Uterus (tissue), 4 donors: ENCODE data around the gene GATAD2B. TPM values are rescaled to one million over a fixed set of nuclear protein-coding genes. Genes with fewer than 3 reads are reported as not detected.

Experiments used
- DNase-seq, 2 donors: peaks; one replicate each; pipeline ENCODE4 v3.0.0-alpha.2; 2019 to 2020
- H3K27ac ChIP-seq, 2 donors: fragments of 200-600 bp; sonication (generic); 1 replicate in 1 of 2; 2 replicates in 1 of 2; pipeline ENCODE4 v1.5.1; 2016 to 2018
- H3K27me3 ChIP-seq, 2 donors: fragments of 200-600 bp; sonication (generic); one replicate each; pipeline ENCODE4 v1.5.1; 2018 to 2019; ENCODE audit warnings: control low read depth in 1 of 2
- H3K36me3 ChIP-seq, 2 donors: fragments of 200-600 bp; sonication (generic); one replicate each; pipeline ENCODE4 v1.5.1; 2019; ENCODE audit warnings: control low read depth in 1 of 2
- H3K4me1 ChIP-seq, 2 donors: fragments of 200-600 bp; sonication (generic); one replicate each; pipeline ENCODE4 v1.5.1; 2018 to 2019; ENCODE audit warnings: control low read depth in 1 of 2
- H3K4me3 ChIP-seq, 2 donors: fragments of 200-600 bp; sonication (generic); 1 replicate in 1 of 2; 2 replicates in 1 of 2; pipeline ENCODE4 v1.5.1; 2018 to 2019; ENCODE audit warnings: mild to moderate bottlenecking in 1 of 2
- H3K9me3 ChIP-seq, 2 donors: fragments of 200-600 bp; sonication (generic); one replicate each; pipeline ENCODE4 v1.5.1; 2019; ENCODE audit warnings: control low read depth in 1 of 2
- CTCF ChIP-seq, 4 experiments: fragments of 200-600 bp in 2 of 4; fragments of 450-650 bp in 2 of 4; sonication (generic) in 2 of 4; IDR thresholded peaks; one replicate each; pipeline ENCODE4 v1.5.1; 2016 to 2019; ENCODE audit warnings: antibody characterized with exemption in 4 of 4, mild to moderate bottlenecking in 2 of 4, moderate library complexity in 1 of 4
- POLR2A ChIP-seq, 2 donors: fragments of 450-650 bp; IDR thresholded peaks; one replicate each; pipeline ENCODE4 v1.6.1; 2016; ENCODE audit warnings: antibody characterized with exemption in 2 of 2, mild to moderate bottlenecking in 1 of 2, moderate library complexity in 1 of 2
- intact Hi-C: fragments of 100-400 bp; cut with DNase I; formaldehyde crosslinking; loops from one replicate; pipeline ENCODE4 v1.15.1; 2023; ENCODE audit warnings: low total_unique reads
- total RNA-seq, 4 donors: library from RNA; depleted of rRNA in 3 of 4; stranded (reverse); fragments of >200 nt in 3 of 4; gene quantifications; one replicate each; pipeline versions ENCODE4 v1.1.0 to v1.2.4, GENCODE V29; 2014 to 2023
- donor health status: DM: yes; HTN: yes; CAD: no.

GATAD2B gene
- total RNA-seq, 4 donors from 2014 or later, result 7.1 to 79.0 (median 26.6) TPM

- TF ChIP-seq CTCF (IDR thresholded peaks at IDR 0.05), result no peak
- TF ChIP-seq POLR2A (IDR thresholded peaks at IDR 0.05), result no peak
- H3K4me1 ChIP-seq, result peaks cover 0 to 13% of the 10 kb centered on the region in 2 donors
- no peak for DNase-seq
- no peaks in the 10 kb centered on the region for H3K9me3 ChIP-seq
- no peaks in the 10 kb centered on the region for H3K36me3 ChIP-seq
- H3K27me3 ChIP-seq, result no peaks in the 10 kb centered on the region
- intact Hi-C loops, result no loop called here
- H3K4me3 ChIP-seq, result no peak overlapping the region
- no peak overlapping the region for H3K27ac ChIP-seq
Measured at GRCh38 chr1:153883223-153883622, 39.5 kb downstream of the GATAD2B start.

GRCh38 chr1:153882296-153882912 lies 40.4 kb downstream of the GATAD2B start:
- Histone ChIP-seq H3K9me3 (no peaks in the 10 kb centered on the region), H3K27me3 (no peaks in the 10 kb centered on the region), H3K4me3 (no peak overlapping the region), H3K4me1 (peaks cover 0 to 13% of the 10 kb centered on the region in 2 donors), H3K27ac (peak overlapping the region in 1 of 2 donors; percentile 66), H3K36me3 (no peaks in the 10 kb centered on the region)
- TF ChIP-seq CTCF (IDR thresholded peaks at IDR 0.05) (no peak), POLR2A (IDR thresholded peaks at IDR 0.05) (no peak)
- no peak for DNase-seq
- intact Hi-C loops, result no loop called here

- Histone ChIP-seq H3K4me3 (peak overlapping the region in 1 of 2 donors; percentile 22), H3K9me3 (no peaks in the 10 kb centered on the region), H3K27me3 (no peaks in the 10 kb centered on the region), H3K36me3 (no peaks in the 10 kb centered on the region), H3K4me1 (peaks cover 0 to 13% of the 10 kb centered on the region in 2 donors), H3K27ac (peak overlapping the region in 1 of 2 donors; percentile 66)
- no peak for DNase-seq
- intact Hi-C loops, result no loop called here
- TF ChIP-seq POLR2A (IDR thresholded peaks at IDR 0.05) (no peak), CTCF (IDR thresholded peaks at IDR 0.05) (no peak)
Measured at GRCh38 chr1:153881751-153882150, 41.0 kb downstream of the GATAD2B start.

- no peaks in the 10 kb centered on the region for H3K27me3 ChIP-seq
- H3K36me3 ChIP-seq, result no peaks in the 10 kb centered on the region
- no peaks in the 10 kb centered on the region for H3K9me3 ChIP-seq
- peaks cover 0 to 13% of the 10 kb centered on the region in 2 donors for H3K4me1 ChIP-seq
- peak overlapping the region in 1 of 2 donors; percentile 66 for H3K27ac ChIP-seq
- H3K4me3 ChIP-seq, result no peak overlapping the region
- DNase-seq, result peak; percentile 71 to 78
- intact Hi-C loops, result no loop called here
- no peak for TF ChIP-seq CTCF (IDR thresholded peaks at IDR 0.05)
- no peak for TF ChIP-seq POLR2A (IDR thresholded peaks at IDR 0.05)
Measured at GRCh38 chr1:153880962-153881361, 41.8 kb downstream of the GATAD2B start.

GRCh38 chr1:153880024-153880423 lies 42.7 kb downstream of the GATAD2B start:
- no peaks in the 10 kb centered on the region for H3K9me3 ChIP-seq
- no peaks in the 10 kb centered on the region for H3K27me3 ChIP-seq
- TF ChIP-seq POLR2A (IDR thresholded peaks at IDR 0.05), result no peak
- TF ChIP-seq CTCF (IDR thresholded peaks at IDR 0.05), result no peak
- no peak overlapping the region for H3K27ac ChIP-seq
- peaks cover 0 to 13% of the 10 kb centered on the region in 2 donors for H3K4me1 ChIP-seq
- DNase-seq, result no peak
- H3K36me3 ChIP-seq, result no peaks in the 10 kb centered on the region
- intact Hi-C loops, result no loop called here
- no peak overlapping the region for H3K4me3 ChIP-seq
